Stimulated activated CD8-positive, alpha-beta memory T cell treated with anti-CD3 and anti-CD28 coated beads, Interleukin-2, amount 100 ng/mL, for 48 hours (primary cell): Measurements from ENCODE around the gene GBX2.

Source experiments
- DNase-seq, 2 donors: peaks; one replicate each; pipeline ENCODE4 v3.0.0-alpha.2; 2020; ENCODE audit warnings: low read depth in 2 of 2

Gene GBX2

DNA sequence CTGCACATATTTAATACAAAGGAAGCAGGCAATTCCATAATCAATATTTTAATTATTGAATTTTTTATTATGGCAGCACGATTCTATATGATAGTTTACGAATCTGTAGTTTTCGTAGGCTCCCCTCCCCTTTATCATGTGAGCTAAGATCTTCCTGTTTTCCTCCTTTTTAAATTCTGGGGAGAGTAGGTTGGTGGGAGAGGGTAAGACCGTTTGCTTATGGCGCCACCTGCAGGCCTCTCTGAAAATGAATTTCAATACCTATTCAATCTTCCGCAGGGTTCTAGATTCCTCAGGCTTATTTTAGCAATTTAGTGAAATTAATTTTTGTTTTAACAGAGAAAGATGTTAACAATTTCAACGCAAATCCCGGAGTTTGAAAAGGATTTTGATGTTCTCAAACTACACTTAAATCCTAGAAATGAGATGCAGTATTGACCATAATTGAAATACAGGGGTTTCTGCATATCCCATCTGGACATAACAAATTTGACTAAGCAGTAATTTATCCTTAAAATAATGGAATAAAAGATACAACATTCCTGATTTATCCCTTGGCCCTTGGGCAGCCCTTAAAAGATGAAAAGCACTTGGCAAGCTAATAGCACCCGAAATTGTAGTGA lies 12.8 kb upstream of the GBX2 start:
- peak in 1 of 2 donors; percentile 39 for DNase-seq

- no peak for DNase-seq
These were observed 12.1 kb upstream of the GBX2 start for GRCh38 chr2:236180076-236180816.

DNA sequence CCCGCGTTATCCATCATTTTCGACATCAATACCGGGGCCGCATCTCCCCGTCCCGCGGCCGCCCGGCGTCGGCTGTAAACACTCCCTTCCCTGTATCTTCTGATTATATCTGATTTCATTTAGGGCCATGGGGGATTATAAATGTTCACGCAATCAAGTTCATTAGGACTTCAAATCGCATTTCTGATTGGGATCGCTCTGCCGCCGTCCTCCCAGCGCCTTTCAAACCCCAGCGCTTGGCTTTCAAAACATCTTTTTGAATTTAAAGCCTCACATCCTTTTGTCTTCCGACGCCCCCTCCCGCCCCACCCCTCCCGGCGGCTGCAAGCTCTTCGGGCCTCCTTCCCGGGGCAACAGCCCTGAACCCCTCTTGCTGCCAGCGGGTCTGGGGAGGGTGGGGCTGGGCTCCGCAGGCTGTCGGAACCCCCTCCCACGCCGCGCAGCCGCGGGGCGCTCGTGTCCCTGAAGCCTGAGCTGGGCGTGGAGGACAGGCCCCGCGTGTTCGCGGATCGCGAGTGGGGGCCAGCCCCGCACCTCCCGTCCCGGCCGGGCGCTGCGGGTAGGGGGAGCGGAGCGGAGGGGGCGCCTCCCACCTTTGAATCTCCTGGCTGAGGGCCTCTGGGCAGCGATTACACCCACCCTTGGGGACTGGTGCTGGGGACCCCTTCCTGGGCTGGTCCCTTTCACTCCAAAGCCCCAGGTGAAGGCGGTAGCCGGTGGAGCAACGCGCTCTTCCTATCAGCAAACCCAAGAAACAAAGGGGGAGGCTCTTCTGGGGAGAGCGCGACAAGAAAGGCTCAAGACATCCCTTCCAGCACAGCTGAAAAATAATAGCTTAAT lies 11.3 kb upstream of the GBX2 start:
- no peak for DNase-seq

GRCh38 chr2:236178890-236179235 lies 10.7 kb upstream of the GBX2 start:
- no peak for DNase-seq

DNA sequence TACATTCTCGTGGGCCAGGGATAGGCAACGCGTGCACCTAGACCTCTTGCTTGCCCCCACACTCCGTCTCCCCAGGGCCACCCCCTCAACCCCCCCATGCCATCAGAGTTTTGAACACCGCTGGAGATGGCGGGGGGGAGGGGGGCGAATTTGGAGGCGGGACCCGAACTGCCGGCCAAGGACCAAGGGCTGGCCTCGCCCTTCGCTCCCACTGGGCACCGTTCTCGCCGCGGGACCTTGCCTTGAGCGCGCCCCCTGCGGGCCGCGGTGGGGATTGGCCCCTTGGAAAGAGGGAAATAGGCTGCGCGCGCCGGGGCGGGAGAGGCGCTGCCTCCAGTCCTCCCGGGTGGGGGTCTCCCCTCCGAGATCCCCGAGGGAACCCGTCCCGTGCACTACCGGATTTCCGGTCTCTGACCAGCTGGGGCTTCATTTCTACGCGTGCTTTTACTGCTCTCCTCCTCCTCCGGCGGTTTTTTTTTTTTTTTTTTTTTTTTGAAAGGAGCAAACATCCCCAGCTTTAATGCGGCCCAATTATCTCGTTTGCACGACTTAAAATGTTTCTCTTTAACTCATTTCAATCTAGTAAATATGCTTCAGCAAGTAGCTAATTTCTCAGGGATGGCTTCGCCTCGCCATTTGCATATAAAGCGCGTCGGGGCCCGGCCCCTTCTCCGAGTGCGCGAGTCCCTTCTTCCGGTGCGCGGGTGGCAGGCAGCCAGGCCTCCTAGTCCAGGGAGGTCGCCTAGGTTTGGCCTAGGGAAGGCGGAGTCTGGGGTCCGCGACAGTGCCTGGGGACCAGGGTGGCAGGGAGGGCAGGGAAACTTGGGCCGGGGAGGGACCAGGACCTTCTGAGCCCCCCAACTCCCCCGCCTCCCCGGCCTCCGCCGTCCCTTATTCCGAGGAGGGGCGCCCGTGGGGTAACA lies 10.0 kb upstream of the GBX2 start:
- peak in 1 of 2 donors; percentile 45 for DNase-seq

DNA sequence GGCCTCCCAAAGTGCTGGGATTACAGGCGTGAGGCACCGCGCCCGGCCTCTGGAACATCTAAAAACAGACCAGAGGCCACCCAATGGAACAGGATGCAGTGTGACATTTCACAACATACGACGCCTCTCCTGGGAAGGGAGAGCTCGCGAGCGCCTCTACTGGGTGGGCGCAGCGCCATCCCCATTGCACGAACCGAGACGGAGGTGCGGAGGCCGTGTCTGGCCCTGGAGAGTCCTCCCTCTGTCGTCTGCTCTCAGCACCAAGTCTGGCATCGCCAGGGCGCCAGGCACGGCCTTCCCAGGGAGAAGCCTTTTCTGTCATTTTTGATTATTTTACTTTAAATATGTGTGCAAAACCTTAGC lies 9.4 kb upstream of the GBX2 start:
- DNase-seq: no peak

- no peak for DNase-seq
These were observed 8.8 kb upstream of the GBX2 start for GRCh38 chr2:236176951-236177350.

DNA sequence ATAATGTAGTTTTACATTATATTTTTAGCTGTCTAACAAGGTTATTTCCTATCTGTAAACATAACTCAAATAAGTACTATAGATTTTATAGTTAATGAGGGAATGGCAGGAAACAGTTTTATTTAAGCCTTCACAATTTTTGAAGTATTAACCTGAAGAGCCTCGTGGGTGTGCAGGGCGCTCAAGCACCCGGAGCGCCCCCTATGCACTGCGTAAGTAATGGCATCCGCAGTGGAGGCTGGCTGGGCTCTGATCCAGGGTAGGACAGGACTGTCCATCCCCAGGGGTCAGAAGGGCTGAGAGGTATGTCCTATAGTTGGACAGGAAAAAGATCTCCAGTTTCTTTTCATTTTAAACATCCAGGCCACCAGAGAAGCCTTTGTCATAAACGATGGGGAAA lies 8.2 kb upstream of the GBX2 start:
- no peak for DNase-seq

DNA sequence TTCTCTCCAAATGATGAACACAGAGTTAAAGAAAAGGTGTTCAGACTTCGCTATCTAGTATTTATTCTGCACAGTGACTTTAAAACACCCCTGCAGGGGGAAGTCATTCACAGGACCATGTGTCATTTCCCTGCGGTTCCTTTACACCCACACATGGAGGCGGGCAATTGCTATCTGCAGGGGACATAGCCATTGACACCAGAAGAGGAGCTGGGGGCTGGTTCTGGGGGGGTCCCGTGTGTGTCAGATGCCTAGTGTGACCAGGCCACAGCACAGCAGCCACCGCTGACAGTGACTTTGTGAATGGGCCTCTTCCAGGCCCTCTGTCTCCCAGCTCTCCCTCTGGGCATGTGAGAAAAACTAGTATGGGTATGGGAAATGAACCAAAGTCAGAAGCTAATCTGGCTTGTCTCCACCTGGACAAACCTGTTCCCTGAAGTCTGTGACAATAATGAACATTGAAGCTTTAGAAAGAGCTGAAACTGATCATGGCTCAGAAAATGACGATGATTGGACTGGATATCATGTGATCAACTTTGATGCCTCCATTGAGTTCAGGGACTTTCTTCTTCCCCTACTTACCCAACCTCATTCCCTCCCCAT lies 7.5 kb upstream of the GBX2 start:
- no peak for DNase-seq

GRCh38 chr2:236173729-236174607 lies 5.8 kb upstream of the GBX2 start:
- DNase-seq: no peak

DNA sequence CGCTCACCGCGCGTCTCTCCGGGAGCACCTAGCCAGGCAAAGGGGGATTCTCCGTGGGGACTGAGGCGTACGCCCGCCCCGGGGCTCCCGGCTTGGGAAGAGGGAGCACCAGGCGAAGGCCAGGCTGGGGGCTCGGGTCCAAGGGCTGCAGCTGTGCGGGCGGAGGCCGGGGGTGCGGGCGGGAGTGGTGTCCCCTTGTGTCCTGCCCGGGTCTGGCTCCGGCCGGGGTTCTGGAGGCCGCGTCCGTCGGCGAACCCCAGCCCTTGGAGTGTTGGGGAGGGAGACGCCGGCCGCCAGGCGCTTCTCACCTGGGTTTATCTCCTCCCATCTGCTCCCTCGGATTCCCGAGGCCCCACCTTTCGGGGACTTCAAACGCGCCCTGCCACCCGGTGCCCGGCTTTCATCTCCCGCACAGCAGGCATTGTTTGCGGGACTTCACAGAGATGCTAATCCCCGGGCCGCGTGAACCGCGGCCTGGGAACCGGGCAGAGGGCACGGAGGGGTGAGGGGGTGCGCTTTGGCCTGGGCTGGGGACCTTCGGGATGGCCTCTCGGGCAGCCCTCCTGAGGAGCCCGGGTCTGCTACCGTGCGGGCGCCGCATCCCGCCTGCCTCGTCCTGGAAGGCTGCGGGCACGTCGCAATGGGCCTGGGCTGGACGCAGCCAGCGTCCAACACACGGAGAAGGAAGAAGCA lies 5.0 kb upstream of the GBX2 start:
- DNase-seq: no peak

DNA sequence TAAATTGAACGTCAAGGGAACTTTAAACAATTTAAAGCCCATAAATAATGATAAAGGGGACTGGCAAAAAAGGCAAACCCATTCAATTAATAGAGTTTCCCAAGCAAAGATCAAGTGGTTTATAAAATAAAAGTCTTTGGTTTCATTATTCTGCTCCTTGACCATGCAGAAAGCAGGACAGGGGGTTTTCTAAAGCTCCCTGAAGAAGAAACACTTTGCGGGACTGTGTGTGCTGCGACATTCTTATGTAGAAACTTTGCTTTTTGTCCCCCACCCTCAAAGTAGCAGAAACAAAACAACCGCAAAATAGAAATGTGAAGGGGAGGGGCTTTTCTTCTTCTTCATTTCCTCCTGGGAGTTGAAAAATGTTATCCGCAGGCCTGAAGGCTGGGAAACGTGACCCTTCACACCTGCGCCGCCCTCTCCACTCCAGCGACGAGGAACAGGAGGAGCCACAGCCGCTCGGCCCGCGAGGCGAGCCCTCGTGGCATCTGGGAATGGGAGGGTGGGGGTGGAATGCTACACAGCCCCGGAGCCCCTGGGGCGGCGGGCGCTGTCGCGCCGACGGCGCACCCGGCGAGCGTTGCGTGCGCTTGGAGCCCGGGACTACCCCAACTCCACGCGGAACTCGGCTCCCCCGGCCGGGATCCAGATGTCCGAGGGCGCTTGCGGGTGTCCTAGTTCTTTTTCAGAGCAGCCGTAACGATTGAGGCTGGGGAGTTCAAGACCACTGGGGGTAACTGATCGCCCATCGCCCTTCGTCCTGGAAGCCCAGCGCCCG lies 4.3 kb upstream of the GBX2 start:
- DNase-seq: no peak

- no peak for DNase-seq
These were observed 3.6 kb upstream of the GBX2 start for GRCh38 chr2:236171680-236172254.

- no peak for DNase-seq
These were observed 3.0 kb upstream of the GBX2 start for GRCh38 chr2:236171181-236171679.

DNA sequence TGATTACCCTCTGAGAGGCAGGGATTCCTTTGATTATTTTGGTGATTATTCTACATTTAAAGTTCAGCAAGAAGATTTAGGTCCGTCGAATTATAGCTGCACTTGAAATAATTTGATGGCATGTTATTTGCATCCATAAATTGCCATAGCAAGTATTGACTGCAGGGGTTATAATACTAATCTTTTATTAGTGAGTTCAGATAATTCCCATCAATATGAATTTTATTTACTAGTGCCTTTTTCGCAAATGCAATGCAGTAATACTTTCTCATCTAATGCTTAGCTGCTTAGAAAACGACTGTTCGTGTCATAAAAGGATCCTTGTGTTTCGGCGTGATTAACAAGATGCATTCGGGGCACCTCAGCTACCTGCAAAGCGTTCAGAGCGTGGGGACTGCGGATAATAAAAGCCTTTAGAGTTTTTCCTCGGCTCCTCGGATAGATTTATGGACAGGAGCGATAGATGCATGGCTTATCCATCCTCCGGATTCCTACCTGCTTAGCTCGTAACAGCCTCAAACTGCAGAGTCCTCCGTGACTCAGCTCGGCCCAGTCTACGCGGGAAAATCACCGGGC lies 2.5 kb upstream of the GBX2 start:
- DNase-seq: no peak

DNA sequence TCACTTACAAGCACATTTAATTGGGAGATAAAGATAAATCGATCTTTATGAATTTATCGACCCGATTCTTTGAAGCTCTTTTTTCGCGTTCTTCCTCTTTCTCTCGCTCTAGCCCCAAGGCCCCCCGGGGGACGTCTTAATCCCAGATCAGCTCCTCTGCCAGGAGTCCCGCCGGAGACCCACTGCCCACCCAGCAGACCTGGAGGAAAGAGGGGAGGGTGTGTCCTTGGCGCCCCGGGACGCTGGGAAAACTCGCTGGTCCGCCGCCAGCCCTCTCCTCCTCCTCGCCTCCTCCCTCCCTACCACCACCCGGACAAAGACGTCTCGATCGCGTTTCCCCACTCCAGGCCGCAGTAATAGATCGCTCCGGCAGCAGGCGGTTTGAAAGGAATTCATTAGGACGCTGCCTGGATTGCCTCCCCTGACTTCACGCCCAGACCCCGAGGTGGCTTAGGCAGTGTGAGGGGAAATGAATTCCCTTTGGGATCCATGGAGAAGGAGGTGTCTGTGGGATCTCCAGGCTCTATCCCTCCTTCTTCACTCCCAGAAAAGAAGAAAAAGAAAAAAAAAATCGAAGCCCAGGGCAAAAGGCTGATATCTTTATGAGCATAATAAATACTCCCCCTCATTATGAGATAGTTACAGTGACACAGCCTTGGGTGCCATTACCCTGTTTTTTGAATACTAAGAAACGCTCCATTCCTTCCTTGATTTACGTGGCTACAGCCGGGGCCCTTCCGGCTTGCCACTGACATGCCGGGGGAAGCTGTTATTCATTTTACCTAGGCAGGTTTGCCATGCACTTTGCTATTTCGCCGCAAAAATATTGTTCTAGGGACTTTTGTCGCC lies 1.8 kb upstream of the GBX2 start:
- no peak for DNase-seq

- no peak for DNase-seq
These were observed 1.1 kb upstream of the GBX2 start for GRCh38 chr2:236169151-236169721.
